ENCODE measurements around the gene MKLN1. TPM values are rescaled to one million over a fixed set of nuclear protein-coding genes. Genes with fewer than 3 reads are reported as not detected.
"Not testable (repeated sequence)": the region's sequence is repeated elsewhere in the genome, so short reads cannot be mapped to it uniquely, and the experiment has no call there.

The MKLN1 gene
- total and polyA plus RNA-seq, 12 donors: 9.5 to 48.2 (median 41.1) TPM

- intact Hi-C loops (cut with DNase I): no loop called here
- WGBS, 2 donors: 98 to 99% methylated on average over 3 of the region's 3 CpGs
- no peaks in the 10 kb centered on the region for H3K27me3 ChIP-seq
- H3K4me3 ChIP-seq: no peak overlapping the region
- H3K9me3 ChIP-seq: no peaks in the 10 kb centered on the region
- H3K4me1 ChIP-seq: no peaks in the 10 kb centered on the region
- ATAC-seq: no peak
- H3K36me3 ChIP-seq: peaks cover 0 to 88% (median 18%) of the 10 kb centered on the region in 9 donors
- H3K27ac ChIP-seq: no peak overlapping the region
- DNase-seq: no peak
- no peak for TF ChIP-seq CTCF (IDR thresholded peaks at IDR 0.05)
Observed at GRCh38 chr7:131462059-131462458, 134.4 kb downstream of the MKLN1 start.

DNA sequence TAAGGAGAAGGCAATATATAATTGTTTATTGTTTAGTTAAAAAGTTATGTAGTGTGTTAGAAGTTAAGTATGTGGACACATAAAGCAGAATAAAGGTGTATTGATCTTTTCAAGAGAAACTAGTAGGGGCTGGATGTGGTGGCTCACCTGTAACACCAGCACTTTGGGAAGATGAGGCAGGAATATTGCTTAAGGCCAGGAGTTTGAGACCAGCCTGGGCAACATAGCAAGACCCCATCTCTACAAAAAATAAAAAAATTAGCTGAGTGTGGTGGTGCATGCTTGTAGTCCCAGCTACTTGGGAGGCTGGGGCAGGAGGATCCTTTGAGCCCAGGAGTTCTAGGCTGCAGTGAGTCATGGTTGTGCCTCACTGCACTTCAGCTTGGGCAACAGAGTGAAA is 135.0 kb downstream of the MKLN1 start:
- intact Hi-C loops (cut with DNase I); ATAC-seq; DNase-seq; H3K27me3 ChIP-seq; H3K4me3 ChIP-seq; H3K9me3 ChIP-seq; H3K4me1 ChIP-seq; H3K27ac ChIP-seq: not testable (repeated sequence)
- H3K36me3 ChIP-seq: peaks cover 0 to 88% (median 20%) of the 10 kb centered on the region in 9 donors

DNA sequence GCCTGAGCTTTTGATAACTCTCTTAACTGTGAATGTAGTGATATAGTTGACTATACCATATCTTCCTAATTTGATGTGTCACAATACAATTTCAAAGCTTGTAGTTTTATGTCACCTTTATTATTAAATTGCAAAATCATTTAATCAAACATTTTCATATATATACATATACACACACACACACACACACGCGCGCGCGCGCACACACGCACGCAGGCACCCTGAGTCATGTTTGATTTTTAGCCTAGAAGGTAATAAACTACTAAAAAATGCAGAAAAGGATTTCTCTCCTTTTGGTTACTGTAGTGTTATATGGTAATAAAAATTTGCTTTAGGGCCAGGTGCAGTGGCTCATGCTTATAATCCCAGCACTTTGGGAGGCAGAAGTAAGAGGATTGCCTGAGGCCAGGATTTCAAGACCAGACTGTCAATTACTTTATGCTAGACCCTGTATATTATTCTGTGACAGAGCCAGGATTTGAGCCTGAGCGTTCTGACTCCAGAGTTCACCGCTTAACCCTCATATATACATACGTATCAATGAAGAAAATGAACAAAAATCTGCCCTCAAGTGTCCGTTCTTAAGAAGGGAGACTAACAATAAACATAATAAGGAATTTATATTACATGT is 139.2 kb downstream of the MKLN1 start:
- WGBS, 2 donors: 91 to 99% methylated on average over 12 of the region's 12 CpGs
- H3K27ac ChIP-seq: no peak overlapping the region
- TF ChIP-seq CTCF (IDR thresholded peaks at IDR 0.05): no peak
- intact Hi-C loops (cut with DNase I): no loop called here
- DNase-seq: no peak
- ATAC-seq: no peak
- H3K4me1 ChIP-seq: peaks cover 0 to 24% (median 5%) of the 10 kb centered on the region in 9 donors
- peaks cover 0 to 98% (median 32%) of the 10 kb centered on the region in 9 donors for H3K36me3 ChIP-seq
- H3K4me3 ChIP-seq: no peak overlapping the region
- no peaks in the 10 kb centered on the region for H3K27me3 ChIP-seq
- no peaks in the 10 kb centered on the region for H3K9me3 ChIP-seq

DNA sequence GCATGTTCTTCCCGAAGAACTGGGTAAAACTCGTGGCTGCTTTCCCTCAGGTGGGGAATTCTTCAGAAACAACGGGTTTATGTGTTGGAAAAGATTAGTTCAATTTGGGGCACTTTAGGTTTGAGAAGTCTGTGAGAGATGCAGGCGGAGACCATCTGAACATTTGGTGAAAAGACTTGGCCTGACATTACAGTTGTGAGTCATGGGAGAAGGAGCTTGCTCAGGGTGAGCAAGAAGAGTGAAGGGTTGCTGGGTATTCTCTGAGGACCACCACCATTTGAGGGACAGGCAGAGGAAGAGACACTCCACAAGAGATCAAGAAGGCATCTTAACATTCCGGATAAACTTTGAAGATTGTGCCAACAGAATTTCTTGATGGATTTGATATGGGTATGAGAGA is 140.1 kb downstream of the MKLN1 start:
- no peak overlapping the region for H3K4me3 ChIP-seq
- ATAC-seq: peak in 3 of 8 donors; percentile 29 to 51 (median 34)
- H3K27ac ChIP-seq: no peak overlapping the region
- no peak for TF ChIP-seq CTCF (IDR thresholded peaks at IDR 0.05)
- WGBS, 2 donors: 91 to 93% methylated on average over 5 of the region's 5 CpGs
- no peaks in the 10 kb centered on the region for H3K9me3 ChIP-seq
- H3K27me3 ChIP-seq: no peaks in the 10 kb centered on the region
- H3K4me1 ChIP-seq: peaks cover 0 to 26% (median 5%) of the 10 kb centered on the region in 9 donors
- peaks cover 0 to 94% (median 35%) of the 10 kb centered on the region in 9 donors for H3K36me3 ChIP-seq
- intact Hi-C loops (cut with DNase I): no loop called here
- DNase-seq: no peak

DNA sequence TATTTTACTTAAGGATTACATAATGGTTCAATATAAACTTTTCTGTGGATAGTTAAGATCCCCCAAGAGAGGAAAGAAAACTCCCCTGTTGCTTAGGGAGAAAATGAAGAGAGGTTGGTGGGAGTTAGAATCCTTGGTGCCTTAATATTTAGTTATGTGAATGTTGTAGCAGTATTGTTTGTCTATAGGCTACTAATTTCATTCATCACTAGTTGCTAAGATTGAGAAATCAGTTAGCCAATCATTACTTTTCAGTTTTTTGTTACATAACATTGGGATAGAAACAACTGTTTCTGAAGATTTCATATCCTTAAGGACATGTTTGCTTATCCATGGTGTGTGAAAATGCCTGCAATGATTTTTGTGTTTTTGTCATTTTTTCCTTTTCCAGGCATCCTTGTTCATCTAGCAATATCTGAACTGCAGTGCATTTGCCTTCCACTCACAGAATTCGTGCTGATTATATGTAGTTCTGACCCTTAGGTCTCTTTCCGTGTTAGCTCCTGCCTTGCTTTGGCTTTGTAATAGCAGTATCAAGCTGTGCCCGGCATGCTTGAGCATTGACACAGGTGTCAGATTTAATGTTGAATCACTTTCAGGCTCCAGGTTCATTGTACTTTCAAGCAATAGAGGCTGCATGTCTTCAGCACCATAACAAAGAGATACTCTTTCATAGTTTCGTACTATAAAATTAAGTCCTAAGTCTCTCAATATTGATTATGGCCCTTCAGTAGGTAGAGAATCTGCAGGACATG is 143.8 kb downstream of the MKLN1 start:
- H3K4me1 ChIP-seq: peaks cover 0 to 26% (median 5%) of the 10 kb centered on the region in 9 donors
- no peak for DNase-seq
- H3K36me3 ChIP-seq: peaks cover 0 to 91% (median 38%) of the 10 kb centered on the region in 9 donors
- H3K27ac ChIP-seq: peak overlapping the region in 3 of 10 donors; percentile 5 to 46 (median 9)
- H3K4me3 ChIP-seq: no peak overlapping the region
- intact Hi-C loops (cut with DNase I): no loop called here
- TF ChIP-seq CTCF (IDR thresholded peaks at IDR 0.05): no peak
- H3K9me3 ChIP-seq: peaks cover 0 to 6% (median 0%) of the 10 kb centered on the region in 11 donors
- 88 to 93% methylated on average over 4 of the region's 4 CpGs for WGBS, 2 donors
- H3K27me3 ChIP-seq: no peaks in the 10 kb centered on the region
- ATAC-seq: peak in 1 of 8 donors; percentile 5
